Erythroblast (primary cell): ENCODE measurements around the gene SDHAF1.

Experiments used
- GATA1 ChIP-seq: IDR thresholded peaks from 2 replicates; pipeline ENCODE4 v1.6.1; 2011; ENCODE audit warnings: low read depth, mild to moderate bottlenecking, control low read depth, low read length, moderate library complexity
- POLR2A ChIP-seq: IDR thresholded peaks from 2 replicates; pipeline ENCODE4 v1.6.1; 2011; ENCODE audit warnings: mild to moderate bottlenecking, low read length

DNA sequence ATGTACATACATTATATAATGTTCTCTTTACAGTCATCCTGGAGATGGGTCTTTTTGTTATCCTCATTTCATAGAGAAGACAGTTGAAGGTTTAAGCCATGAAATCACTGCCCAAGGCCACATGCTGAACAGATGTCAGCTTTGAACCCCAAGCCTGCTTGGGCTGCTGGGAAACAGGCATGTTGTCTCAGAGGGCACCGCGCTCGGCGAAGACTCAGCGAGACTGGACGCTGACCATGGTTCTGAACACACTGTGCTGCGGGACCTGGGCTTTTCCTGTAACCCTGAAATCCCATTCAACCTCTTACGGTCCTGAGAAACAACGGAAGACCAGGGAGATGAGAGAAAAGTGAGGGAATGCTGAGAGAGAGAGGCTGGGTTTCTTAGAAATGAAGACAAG is 31.5 kb upstream of the SDHAF1 start:
- TF ChIP-seq POLR2A, result no peak
- TF ChIP-seq GATA1, result no peak
